Measurements from ENCODE around the gene RAC2.

The RAC2 gene

GRCh38 chr22:37214731-37215030 lies 29.4 kb downstream of the RAC2 start:
- 0 out of 2 replicates have a peak, but pooled peaks cover 4% of the 10 kb centered on the region for H3F3A ChIP-seq (ENCODE audit: insufficient read depth, low read length)
- no peaks in the 10 kb centered on the region for H4K20me1 ChIP-seq (ENCODE audit: insufficient read depth, low read length)
- H3K9ac ChIP-seq (ENCODE audit: low read length), result no peak overlapping the region
- no peaks in the 10 kb centered on the region for H3K9me2 ChIP-seq (ENCODE audit: low read depth, low read length)
- H3K27ac ChIP-seq (ENCODE audit: low read depth, low read length, poor library complexity, severe bottlenecking), result no peak overlapping the region
- H3K79me2 ChIP-seq (ENCODE audit: insufficient read depth, low read length), result no peaks in the 10 kb centered on the region
- no peak overlapping the region for H2AFZ ChIP-seq (ENCODE audit: low read length)
- TF ChIP-seq EZH2 (IDR thresholded peaks at IDR 0.05; ENCODE audit: borderline replicate concordance, low read length), result no peak
- TF ChIP-seq, protein P1, sequence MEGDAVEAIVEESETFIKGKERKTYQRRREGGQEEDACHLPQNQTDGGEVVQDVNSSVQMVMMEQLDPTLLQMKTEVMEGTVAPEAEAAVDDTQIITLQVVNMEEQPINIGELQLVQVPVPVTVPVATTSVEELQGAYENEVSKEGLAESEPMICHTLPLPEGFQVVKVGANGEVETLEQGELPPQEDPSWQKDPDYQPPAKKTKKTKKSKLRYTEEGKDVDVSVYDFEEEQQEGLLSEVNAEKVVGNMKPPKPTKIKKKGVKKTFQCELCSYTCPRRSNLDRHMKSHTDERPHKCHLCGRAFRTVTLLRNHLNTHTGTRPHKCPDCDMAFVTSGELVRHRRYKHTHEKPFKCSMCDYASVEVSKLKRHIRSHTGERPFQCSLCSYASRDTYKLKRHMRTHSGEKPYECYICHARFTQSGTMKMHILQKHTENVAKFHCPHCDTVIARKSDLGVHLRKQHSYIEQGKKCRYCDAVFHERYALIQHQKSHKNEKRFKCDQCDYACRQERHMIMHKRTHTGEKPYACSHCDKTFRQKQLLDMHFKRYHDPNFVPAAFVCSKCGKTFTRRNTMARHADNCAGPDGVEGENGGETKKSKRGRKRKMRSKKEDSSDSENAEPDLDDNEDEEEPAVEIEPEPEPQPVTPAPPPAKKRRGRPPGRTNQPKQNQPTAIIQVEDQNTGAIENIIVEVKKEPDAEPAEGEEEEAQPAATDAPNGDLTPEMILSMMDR (IDR thresholded peaks at IDR 0.05; ENCODE audit: low read length), result no peak
- H3K4me2 ChIP-seq (ENCODE audit: low read length), result no peak overlapping the region
- peaks cover 6% of the 10 kb centered on the region; the same call in 1 of the 2 replicates for H3K27me3 ChIP-seq (ENCODE audit: insufficient read depth, low read length)
- peaks cover 17% of the 10 kb centered on the region for H3K4me1 ChIP-seq (ENCODE audit: insufficient read depth, low read length, severe bottlenecking)
- H3K4me3 ChIP-seq (ENCODE audit: low read depth, low read length, poor library complexity, severe bottlenecking), result no peak overlapping the region
- no peaks in the 10 kb centered on the region for H3K9me3 ChIP-seq (ENCODE audit: low read length)
- H3K36me3 ChIP-seq (ENCODE audit: insufficient read depth, low read length), result no peaks in the 10 kb centered on the region; the same call in 1 of the 2 replicates

DNA sequence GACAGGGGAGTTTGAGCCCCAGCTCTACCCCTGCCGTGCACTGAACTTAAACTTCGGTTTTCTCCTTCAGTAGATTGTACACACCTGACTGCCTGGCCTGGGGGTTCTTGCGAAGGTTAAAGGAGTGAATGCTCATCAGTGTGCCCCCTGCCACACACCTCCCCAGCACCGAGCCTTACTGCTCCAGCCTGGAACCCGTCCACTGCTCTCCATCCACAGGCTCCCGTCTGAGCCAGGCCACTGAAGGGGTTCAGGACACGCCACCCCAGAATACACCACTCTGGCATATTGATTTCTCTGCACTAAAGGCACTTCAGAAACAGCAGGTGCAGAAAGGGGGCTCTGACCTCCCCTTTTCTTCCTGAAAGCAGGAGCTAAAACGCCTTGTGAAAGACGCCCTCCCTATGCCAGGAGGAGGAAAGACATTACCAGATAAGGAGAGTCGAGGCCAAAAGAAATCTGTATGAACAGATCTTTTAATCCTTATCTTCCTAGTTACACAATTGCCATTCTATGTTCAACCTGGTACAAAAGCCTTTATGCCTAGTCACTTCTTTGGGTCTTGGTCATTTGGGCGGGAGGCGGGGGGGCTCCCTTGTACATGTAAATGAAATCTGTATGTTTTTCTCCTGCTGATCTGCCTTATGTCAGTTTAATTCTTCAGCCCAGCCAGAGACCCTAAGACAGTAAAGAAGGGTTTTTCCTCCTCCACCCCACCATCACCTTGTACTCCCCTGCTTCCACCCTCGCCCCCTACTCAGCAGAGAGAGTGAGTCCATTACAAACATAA lies 29.9 kb downstream of the RAC2 start:
- Histone ChIP-seq H3K4me1 (ENCODE audit: insufficient read depth, low read length, severe bottlenecking) (peaks cover 12% of the 10 kb centered on the region), H3K4me3 (ENCODE audit: low read depth, low read length, poor library complexity, severe bottlenecking) (no peak overlapping the region), H4K20me1 (ENCODE audit: insufficient read depth, low read length) (no peaks in the 10 kb centered on the region), H3K79me2 (ENCODE audit: insufficient read depth, low read length) (no peaks in the 10 kb centered on the region), H2AFZ (ENCODE audit: low read length) (no peak overlapping the region), H3K9me2 (ENCODE audit: low read depth, low read length) (no peaks in the 10 kb centered on the region), H3K36me3 (ENCODE audit: insufficient read depth, low read length) (no peaks in the 10 kb centered on the region; the same call in 1 of the 2 replicates), H3K27ac (ENCODE audit: low read depth, low read length, poor library complexity, severe bottlenecking) (no peak overlapping the region), H3K27me3 (ENCODE audit: insufficient read depth, low read length) (peaks cover 6% of the 10 kb centered on the region; the same call in 1 of the 2 replicates), H3K9ac (ENCODE audit: low read length) (no peak overlapping the region), H3F3A (ENCODE audit: insufficient read depth, low read length) (no peaks in the 10 kb centered on the region), H3K4me2 (ENCODE audit: low read length) (no peak overlapping the region), H3K9me3 (ENCODE audit: low read length) (no peaks in the 10 kb centered on the region)
- no peak for TF ChIP-seq EZH2 (IDR thresholded peaks at IDR 0.05; ENCODE audit: borderline replicate concordance, low read length)
- TF ChIP-seq, protein P1 (IDR thresholded peaks at IDR 0.05; ENCODE audit: low read length), result no peak

- Histone ChIP-seq H3K27me3 (ENCODE audit: insufficient read depth, low read length) (peaks cover 6% of the 10 kb centered on the region; the same call in 1 of the 2 replicates), H3K4me3 (ENCODE audit: low read depth, low read length, poor library complexity, severe bottlenecking) (no peak overlapping the region), H4K20me1 (ENCODE audit: insufficient read depth, low read length) (no peaks in the 10 kb centered on the region), H3K9ac (ENCODE audit: low read length) (no peak overlapping the region), H3K79me2 (ENCODE audit: insufficient read depth, low read length) (no peaks in the 10 kb centered on the region), H3K4me2 (ENCODE audit: low read length) (no peak overlapping the region), H3K36me3 (ENCODE audit: insufficient read depth, low read length) (no peaks in the 10 kb centered on the region; the same call in 1 of the 2 replicates), H2AFZ (ENCODE audit: low read length) (no peak overlapping the region), H3K9me2 (ENCODE audit: low read depth, low read length) (no peaks in the 10 kb centered on the region), H3F3A (ENCODE audit: insufficient read depth, low read length) (no peaks in the 10 kb centered on the region), H3K27ac (ENCODE audit: low read depth, low read length, poor library complexity, severe bottlenecking) (no peak overlapping the region), H3K4me1 (ENCODE audit: insufficient read depth, low read length, severe bottlenecking) (peaks cover 4% of the 10 kb centered on the region), H3K9me3 (ENCODE audit: low read length) (no peaks in the 10 kb centered on the region)
- no peak for TF ChIP-seq EZH2 (IDR thresholded peaks at IDR 0.05; ENCODE audit: borderline replicate concordance, low read length)
- TF ChIP-seq, protein P1 (IDR thresholded peaks at IDR 0.05; ENCODE audit: low read length), result no peak
Measured at GRCh38 chr22:37213218-37213855, 30.7 kb downstream of the RAC2 start.
